ENCODE measurements around the gene OR6P1.

DNA sequence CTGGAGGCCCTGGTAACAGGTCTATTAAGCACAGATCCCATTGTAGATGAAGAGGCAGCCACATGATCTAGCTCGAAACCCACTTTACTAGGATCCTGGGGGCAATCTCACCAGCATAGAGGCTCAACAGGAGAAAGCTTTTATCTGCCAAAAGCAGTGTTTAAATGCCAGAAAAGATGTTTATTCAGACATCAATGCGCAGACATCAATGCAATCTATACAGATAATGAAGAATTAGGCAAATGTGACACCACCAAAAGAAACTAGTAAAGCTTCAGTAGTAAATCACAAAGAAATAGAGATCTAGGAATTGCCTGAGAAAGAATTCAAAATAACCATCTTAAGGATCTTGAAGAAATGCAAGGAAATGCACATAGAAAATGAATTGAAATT lies 48.7 kb downstream of the OR6P1 start:
- TF ChIP-seq SMAD3 (CRISPR knock-in tag; IDR thresholded peaks at IDR 0.05; ENCODE audit: borderline replicate concordance) = no peak
- TF ChIP-seq, protein P1, sequence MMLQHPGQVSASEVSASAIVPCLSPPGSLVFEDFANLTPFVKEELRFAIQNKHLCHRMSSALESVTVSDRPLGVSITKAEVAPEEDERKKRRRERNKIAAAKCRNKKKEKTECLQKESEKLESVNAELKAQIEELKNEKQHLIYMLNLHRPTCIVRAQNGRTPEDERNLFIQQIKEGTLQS (CRISPR knock-in tag; conservative IDR thresholded peaks at IDR 0.05) = no peak
- no peak for TF ChIP-seq JUN (CRISPR knock-in tag; IDR thresholded peaks at IDR 0.05)
- TF ChIP-seq, protein P2, sequence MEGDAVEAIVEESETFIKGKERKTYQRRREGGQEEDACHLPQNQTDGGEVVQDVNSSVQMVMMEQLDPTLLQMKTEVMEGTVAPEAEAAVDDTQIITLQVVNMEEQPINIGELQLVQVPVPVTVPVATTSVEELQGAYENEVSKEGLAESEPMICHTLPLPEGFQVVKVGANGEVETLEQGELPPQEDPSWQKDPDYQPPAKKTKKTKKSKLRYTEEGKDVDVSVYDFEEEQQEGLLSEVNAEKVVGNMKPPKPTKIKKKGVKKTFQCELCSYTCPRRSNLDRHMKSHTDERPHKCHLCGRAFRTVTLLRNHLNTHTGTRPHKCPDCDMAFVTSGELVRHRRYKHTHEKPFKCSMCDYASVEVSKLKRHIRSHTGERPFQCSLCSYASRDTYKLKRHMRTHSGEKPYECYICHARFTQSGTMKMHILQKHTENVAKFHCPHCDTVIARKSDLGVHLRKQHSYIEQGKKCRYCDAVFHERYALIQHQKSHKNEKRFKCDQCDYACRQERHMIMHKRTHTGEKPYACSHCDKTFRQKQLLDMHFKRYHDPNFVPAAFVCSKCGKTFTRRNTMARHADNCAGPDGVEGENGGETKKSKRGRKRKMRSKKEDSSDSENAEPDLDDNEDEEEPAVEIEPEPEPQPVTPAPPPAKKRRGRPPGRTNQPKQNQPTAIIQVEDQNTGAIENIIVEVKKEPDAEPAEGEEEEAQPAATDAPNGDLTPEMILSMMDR (IDR thresholded peaks at IDR 0.05) = no peak
- TF ChIP-seq, protein P3, sequence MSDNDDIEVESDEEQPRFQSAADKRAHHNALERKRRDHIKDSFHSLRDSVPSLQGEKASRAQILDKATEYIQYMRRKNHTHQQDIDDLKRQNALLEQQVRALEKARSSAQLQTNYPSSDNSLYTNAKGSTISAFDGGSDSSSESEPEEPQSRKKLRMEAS (CRISPR knock-in tag; IDR thresholded peaks at IDR 0.05) = no peak
- TF ChIP-seq NR2C2 (CRISPR knock-in tag; IDR thresholded peaks at IDR 0.05) = no peak
- TF ChIP-seq, protein P4, sequence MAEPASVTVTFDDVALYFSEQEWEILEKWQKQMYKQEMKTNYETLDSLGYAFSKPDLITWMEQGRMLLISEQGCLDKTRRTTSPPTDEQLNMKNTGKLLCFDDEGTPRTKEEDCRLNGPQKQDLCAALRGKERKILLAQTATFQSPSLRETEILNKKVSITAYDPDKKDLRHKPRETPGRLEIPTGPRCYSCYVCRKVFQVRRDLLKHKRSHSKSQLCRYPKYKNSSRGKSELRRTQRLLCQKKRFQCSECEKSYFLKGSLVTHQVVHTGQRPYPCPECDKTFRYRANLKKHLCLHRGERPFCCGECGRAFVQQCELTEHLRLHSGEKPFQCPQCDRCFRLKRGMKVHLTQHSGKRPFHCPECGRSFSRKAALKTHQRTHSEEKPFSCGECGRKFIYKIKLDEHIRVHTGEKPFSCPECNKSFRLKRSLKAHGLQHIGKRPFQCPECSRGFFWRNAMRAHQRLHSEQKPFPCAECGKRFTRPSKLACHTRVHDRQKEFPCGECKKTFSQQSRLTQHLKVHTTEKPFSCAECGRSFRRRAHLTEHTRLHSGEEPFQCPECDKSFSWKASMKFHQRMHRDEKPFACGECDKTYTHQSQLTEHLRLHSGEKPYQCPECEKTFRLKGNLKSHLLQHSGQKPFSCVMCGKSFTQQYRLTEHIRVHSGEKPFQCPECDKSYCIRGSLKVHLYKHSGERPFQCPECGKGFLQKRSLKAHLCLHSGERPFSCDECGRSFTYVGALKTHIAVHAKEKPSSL (CRISPR knock-in tag; conservative IDR thresholded peaks at IDR 0.05) = no peak
- no peak for TF ChIP-seq TEAD4 (CRISPR knock-in tag; IDR thresholded peaks at IDR 0.05)

All from WTC11 (cell line).